CD8-positive, alpha-beta memory T cell (primary cell): ENCODE results near the gene ZC3H7A. TPM values are rescaled to one million over a fixed set of nuclear protein-coding genes. Genes with fewer than 3 reads are reported as not detected.
"Not testable (repeated sequence)": the region's sequence is repeated elsewhere in the genome, so short reads cannot be mapped to it uniquely, and the experiment has no call there.

Experiments
- CTCF ChIA-PET: fragments of 350-600 bp; sonication (Branson Sonifier 250); formaldehyde crosslinking; loops from one replicate; lab custom pipeline; 2021; ENCODE audit warnings: antibody characterized with exemption; lab: Charles Lee
- POLR2A ChIA-PET: fragments of 350-600 bp; sonication (Branson Sonifier 250); formaldehyde crosslinking; loops from one replicate; lab custom pipeline; 2021; ENCODE audit warnings: antibody characterized with exemption; lab: Charles Lee
- DNase-seq, 5 donors: peaks; one replicate each; pipeline versions ENCODE4 v3.0.0 to v3.0.0-alpha.2; 2020 to 2022; ENCODE audit warnings: mixed read lengths in 1 of 5
- H3K27ac ChIP-seq: one replicate; pipeline ENCODE4 v1.7.0; 2013; ENCODE audit warnings: low read depth, mild to moderate bottlenecking, low read length, moderate library complexity
- H3K27me3 ChIP-seq: 2 replicates; pipeline ENCODE4 v1.7.0; 2013; ENCODE audit warnings: low read length, mild to moderate bottlenecking; ENCODE audit not compliant: insufficient read depth, poor library complexity, severe bottlenecking
- H3K36me3 ChIP-seq: 2 replicates; pipeline ENCODE4 v1.7.0; 2013; ENCODE audit warnings: mild to moderate bottlenecking, low read length, moderate library complexity; ENCODE audit not compliant: insufficient read depth
- H3K4me1 ChIP-seq: 2 replicates; pipeline ENCODE4 v1.7.0; 2013; ENCODE audit warnings: mild to moderate bottlenecking, low read length, moderate library complexity; ENCODE audit not compliant: insufficient read depth
- H3K4me3 ChIP-seq: 2 replicates; pipeline ENCODE4 v1.7.0; 2013; ENCODE audit warnings: mild to moderate bottlenecking, low read length
- H3K9me3 ChIP-seq: 2 replicates; pipeline ENCODE4 v1.7.0; 2013; ENCODE audit warnings: mild to moderate bottlenecking, low read length
- H3K27ac Mint-ChIP-seq, 8 donors: one replicate each; pipeline ENCODE4 v1.8.0; 2020 to 2021; ENCODE audit warnings: mixed read lengths in 8 of 8, mild to moderate bottlenecking in 6 of 8, inconsistent platforms in 3 of 8, moderate library complexity in 3 of 8
- H3K27me3 Mint-ChIP-seq, 2 donors: one replicate each; pipeline ENCODE4 v1.8.0; 2020 to 2021; ENCODE audit warnings: mixed read lengths in 2 of 2, mild to moderate bottlenecking in 1 of 2, moderate library complexity in 1 of 2
- H3K36me3 Mint-ChIP-seq, 3 donors: one replicate each; pipeline ENCODE4 v1.8.0; 2020 to 2021; ENCODE audit warnings: mixed read lengths in 3 of 3, inconsistent platforms in 1 of 3, mild to moderate bottlenecking in 1 of 3
- H3K4me1 Mint-ChIP-seq, 3 donors: one replicate each; pipeline ENCODE4 v1.8.0; 2020 to 2021; ENCODE audit warnings: mixed read lengths in 3 of 3, inconsistent platforms in 1 of 3, mild to moderate bottlenecking in 1 of 3
- H3K4me3 Mint-ChIP-seq, 7 donors: one replicate each; pipeline ENCODE4 v1.8.0; 2020 to 2021; ENCODE audit warnings: mixed read lengths in 7 of 7, mild to moderate bottlenecking in 6 of 7, moderate library complexity in 4 of 7, inconsistent platforms in 2 of 7
- H3K9me3 Mint-ChIP-seq, 5 donors: one replicate each; pipeline ENCODE4 v1.8.0; 2020 to 2022; ENCODE audit warnings: mixed read lengths in 5 of 5, mild to moderate bottlenecking in 3 of 5, moderate library complexity in 2 of 5, inconsistent platforms in 1 of 5
- polyA plus RNA-seq: library from polyadenylated mRNA; unstranded; fragments of 300-500 nt; fragmentation: Illumina TruSeq; gene quantifications from one replicate; pipeline ENCODE4 v1.2.3, GENCODE V29; 2021
- total RNA-seq, 2 experiments: library from RNA; stranded (reverse); gene quantifications; one replicate each; pipeline ENCODE4 v1.2.3, GENCODE V29; 2021

Gene ZC3H7A
- total and polyA plus RNA-seq, 3 experiments from 2014 or later, result 35.6 to 54.2 (median 51.9) TPM

- peaks cover 0 to 7% of the 10 kb centered on the region in 2 donors for H3K27me3 Mint-ChIP-seq
- POLR2A ChIA-PET, result no interaction called here
- Histone ChIP-seq H3K27me3 (no peaks in the 10 kb centered on the region), H3K4me3 (peak overlapping the region; percentile 14), H3K4me1 (peaks cover 71% of the 10 kb centered on the region), H3K9me3 (no peaks in the 10 kb centered on the region), H3K27ac (no peak overlapping the region), H3K36me3 (no peaks in the 10 kb centered on the region)
- CTCF ChIA-PET, result interaction anchor here (1.1 kb wide), 1 partner anchor 9 kb away, joined by 3 read pairs; no protein-coding TSS in a partner anchor
- peak overlapping the region; percentile 87 to 100 (median 94) for H3K27ac Mint-ChIP-seq
- H3K9me3 Mint-ChIP-seq, result no peaks in the 10 kb centered on the region
- H3K36me3 Mint-ChIP-seq, result peaks cover 0 to 38% (median 6%) of the 10 kb centered on the region in 3 donors
- DNase-seq, result no peak
- H3K4me3 Mint-ChIP-seq, result peak overlapping the region; percentile 40 to 95 (median 56)
- H3K4me1 Mint-ChIP-seq, result peaks cover 63 to 81% (median 77%) of the 10 kb centered on the region in 3 donors
These were observed 3.2 kb downstream of the ZC3H7A start for GRCh38 chr16:11793840-11794239.

GRCh38 chr16:11792410-11793241, 4.4 kb downstream of the ZC3H7A start:
- Histone ChIP-seq H3K4me1 (peaks cover 60% of the 10 kb centered on the region), H3K27me3 (no peaks in the 10 kb centered on the region), H3K36me3 (no peaks in the 10 kb centered on the region), H3K4me3 (no peak overlapping the region), H3K9me3 (no peaks in the 10 kb centered on the region), H3K27ac (no peak overlapping the region)
- peak overlapping the region; percentile 61 to 98 (median 74) for H3K27ac Mint-ChIP-seq
- CTCF ChIA-PET, result interaction anchor here (0.7 to 2.8 kb wide), 2 partner anchors 12 to 50 kb away, joined by 3 to 9 read pairs; partner anchors contain the start of gene TXNDC11
- POLR2A ChIA-PET, result interaction anchor here (0.5 to 1.0 kb wide), 2 partner anchors 16 to 35 kb away, joined by 3 read pairs; no protein-coding TSS in a partner anchor
- peaks cover 0 to 6% of the 10 kb centered on the region in 2 donors for H3K27me3 Mint-ChIP-seq
- peaks cover 58 to 80% (median 77%) of the 10 kb centered on the region in 3 donors for H3K4me1 Mint-ChIP-seq
- H3K4me3 Mint-ChIP-seq, result peak overlapping the region in 2 of 7 donors; percentile 25 to 54
- peaks cover 0 to 39% (median 6%) of the 10 kb centered on the region in 3 donors for H3K36me3 Mint-ChIP-seq
- no peaks in the 10 kb centered on the region for H3K9me3 Mint-ChIP-seq
- no peak for DNase-seq

- peak overlapping the region in 1 of 7 donors; percentile 38 for H3K4me3 Mint-ChIP-seq
- peaks cover 0 to 32% (median 6%) of the 10 kb centered on the region in 3 donors for H3K36me3 Mint-ChIP-seq
These were observed 5.8 kb downstream of the ZC3H7A start for GRCh38 chr16:11791144-11791828.

GRCh38 chr16:11788914-11789313, 8.1 kb downstream of the ZC3H7A start:
- Mint-ChIP-seq H3K27ac (peak overlapping the region in 3 of 8 donors; percentile 10 to 91 (median 42)), H3K27me3 (peaks cover 0 to 2% of the 10 kb centered on the region in 2 donors), H3K4me3 (no peak overlapping the region), H3K4me1 (peaks cover 57 to 86% (median 80%) of the 10 kb centered on the region in 3 donors), H3K36me3 (peaks cover 0 to 17% (median 6%) of the 10 kb centered on the region in 3 donors), H3K9me3 (no peaks in the 10 kb centered on the region)
- ChIA-PET CTCF (no interaction called here), POLR2A (no interaction called here)
- H3K36me3 ChIP-seq, result no peaks in the 10 kb centered on the region
- H3K27ac ChIP-seq, result no peak overlapping the region
- H3K4me1 ChIP-seq, result peaks cover 60% of the 10 kb centered on the region
- no peaks in the 10 kb centered on the region for H3K27me3 ChIP-seq
- no peak for DNase-seq
- H3K4me3 ChIP-seq, result no peak overlapping the region
- no peaks in the 10 kb centered on the region for H3K9me3 ChIP-seq

More at GRCh38 chr16:11791144-11791828, 5.8 kb downstream of the ZC3H7A start:
- Mint-ChIP-seq H3K9me3 (no peaks in the 10 kb centered on the region), H3K27ac (peak overlapping the region in 7 of 8 donors; percentile 41 to 98 (median 61)), H3K27me3 (peaks cover 0 to 2% of the 10 kb centered on the region in 2 donors), H3K4me1 (peaks cover 70 to 92% (median 90%) of the 10 kb centered on the region in 3 donors)
- POLR2A ChIA-PET, result interaction anchor here (1.0 kb wide), 2 partner anchors 15 to 47 kb away, joined by 3 read pairs; no protein-coding TSS in a partner anchor
- CTCF ChIA-PET, result interaction anchor here (1.4 to 2.8 kb wide), 3 partner anchors 16 to 838 kb away, joined by 3 to 9 read pairs (median 3); partner anchors contain the start of gene TXNDC11
- Histone ChIP-seq H3K4me3 (no peak overlapping the region), H3K36me3 (no peaks in the 10 kb centered on the region), H3K27me3 (no peaks in the 10 kb centered on the region), H3K27ac (no peak overlapping the region), H3K4me1 (peaks cover 70% of the 10 kb centered on the region), H3K9me3 (no peaks in the 10 kb centered on the region)
- no peak for DNase-seq

- not testable (repeated sequence) for H3K9me3 ChIP-seq, H3K4me3 Mint-ChIP-seq, H3K27me3 ChIP-seq, H3K9me3 Mint-ChIP-seq, H3K36me3 ChIP-seq, H3K4me3 ChIP-seq, DNase-seq, H3K27me3 Mint-ChIP-seq, H3K27ac ChIP-seq
- Mint-ChIP-seq H3K36me3 (peaks cover 0 to 24% (median 1%) of the 10 kb centered on the region in 3 donors), H3K27ac (peak overlapping the region in 5 of 8 donors; percentile 66 to 97 (median 87)), H3K4me1 (peaks cover 53 to 83% (median 77%) of the 10 kb centered on the region in 3 donors)
- peaks cover 53% of the 10 kb centered on the region for H3K4me1 ChIP-seq
- ChIA-PET POLR2A (interaction anchor here (0.6 to 3.7 kb wide), 4 partner anchors 12 to 116 kb away, joined by 3 to 45 read pairs (median 6); partner anchors contain the start of genes TXNDC11 and ZC3H7A), CTCF (interaction anchor here (0.7 to 8.1 kb wide), 2 partner anchors 9 to 12 kb away, joined by 3 to 92 read pairs; partner anchors contain the start of gene ZC3H7A)
These were observed 12.0 kb downstream of the ZC3H7A start for GRCh38 chr16:11784980-11785599.

GRCh38 chr16:11784381-11784780, 12.7 kb downstream of the ZC3H7A start:
- H3K4me3 ChIP-seq, H3K27me3 Mint-ChIP-seq, H3K9me3 Mint-ChIP-seq, H3K36me3 ChIP-seq, H3K27me3 ChIP-seq, H3K27ac ChIP-seq, H3K9me3 ChIP-seq, DNase-seq: not testable (repeated sequence)
- ChIA-PET POLR2A (interaction anchor here (0.7 to 3.7 kb wide), 4 partner anchors 13 to 43 kb away, joined by 3 to 45 read pairs (median 6); partner anchors contain the start of genes TXNDC11 and ZC3H7A), CTCF (interaction anchor here (8.1 kb wide), 1 partner anchor 13 kb away, joined by 92 read pairs; the partner anchor contains the start of gene ZC3H7A)
- peaks cover 50% of the 10 kb centered on the region for H3K4me1 ChIP-seq
- Mint-ChIP-seq H3K4me3 (peak overlapping the region in 1 of 7 donors; percentile 11), H3K27ac (peak overlapping the region in 7 of 8 donors; percentile 63 to 97 (median 68)), H3K4me1 (peaks cover 50 to 78% (median 73%) of the 10 kb centered on the region in 3 donors), H3K36me3 (peaks cover 0 to 29% (median 3%) of the 10 kb centered on the region in 3 donors)

- Histone ChIP-seq H3K9me3 (no peaks in the 10 kb centered on the region), H3K4me3 (peak overlapping the region; percentile 58), H3K4me1 (peaks cover 47% of the 10 kb centered on the region), H3K36me3 (peaks cover 4% of the 10 kb centered on the region), H3K27ac (peak overlapping the region; percentile 83), H3K27me3 (no peaks in the 10 kb centered on the region)
- Mint-ChIP-seq H3K4me3 (peak overlapping the region; percentile 75 to 93 (median 86)), H3K27ac (peak overlapping the region; percentile 96 to 99 (median 98)), H3K27me3 (no peaks in the 10 kb centered on the region), H3K9me3 (no peaks in the 10 kb centered on the region), H3K36me3 (peaks cover 0 to 31% (median 3%) of the 10 kb centered on the region in 3 donors), H3K4me1 (peaks cover 50 to 75% (median 71%) of the 10 kb centered on the region in 3 donors)
- no peak for DNase-seq
- CTCF ChIA-PET, result interaction anchor here (8.1 kb wide), 1 partner anchor 13 kb away, joined by 92 read pairs; the partner anchor contains the start of gene ZC3H7A
- POLR2A ChIA-PET, result interaction anchor here (0.7 to 3.7 kb wide), 4 partner anchors 13 to 42 kb away, joined by 3 to 45 read pairs (median 6); partner anchors contain the start of genes TXNDC11 and ZC3H7A
These were observed 13.1 kb downstream of the ZC3H7A start for GRCh38 chr16:11784038-11784369.
